ENCODE measurements around the gene CRYGB. TPM values are rescaled to one million over a fixed set of nuclear protein-coding genes. Genes with fewer than 3 reads are reported as not detected.

Gene CRYGB, protein sequence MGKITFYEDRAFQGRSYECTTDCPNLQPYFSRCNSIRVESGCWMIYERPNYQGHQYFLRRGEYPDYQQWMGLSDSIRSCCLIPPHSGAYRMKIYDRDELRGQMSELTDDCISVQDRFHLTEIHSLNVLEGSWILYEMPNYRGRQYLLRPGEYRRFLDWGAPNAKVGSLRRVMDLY
- polyA plus RNA-seq (ENCODE audit: insufficient read length in 4 of 4), result not detected

DNA sequence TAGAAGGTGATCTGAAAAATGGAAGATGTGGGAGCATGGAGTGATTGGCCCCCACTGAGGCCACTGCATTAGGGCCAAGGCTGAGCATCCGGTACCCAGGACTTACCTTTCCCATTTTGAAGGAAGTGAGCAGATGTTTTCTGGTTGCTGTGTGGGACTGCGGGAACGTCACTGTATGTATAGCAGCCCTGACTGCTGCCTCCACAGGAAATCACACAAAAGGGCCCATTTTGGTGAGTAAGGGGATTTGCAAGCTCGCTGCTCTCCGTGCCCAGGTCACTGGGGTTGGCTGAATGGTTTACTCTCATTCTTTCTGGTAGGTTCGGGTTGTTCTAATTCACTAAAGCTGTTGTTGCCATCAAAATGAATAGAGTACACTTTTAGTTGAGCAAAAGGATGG lies at the start of gene CRYGB:
Gene CRYGB (minus strand): TSS at position 153 of the 400 bp plus-strand sequence. CDS start 38 bp downstream, at position 115.
- DNase-seq (ENCODE audit: low read depth in 4 of 4, low spot score in 3 of 4), result no peak

DNA sequence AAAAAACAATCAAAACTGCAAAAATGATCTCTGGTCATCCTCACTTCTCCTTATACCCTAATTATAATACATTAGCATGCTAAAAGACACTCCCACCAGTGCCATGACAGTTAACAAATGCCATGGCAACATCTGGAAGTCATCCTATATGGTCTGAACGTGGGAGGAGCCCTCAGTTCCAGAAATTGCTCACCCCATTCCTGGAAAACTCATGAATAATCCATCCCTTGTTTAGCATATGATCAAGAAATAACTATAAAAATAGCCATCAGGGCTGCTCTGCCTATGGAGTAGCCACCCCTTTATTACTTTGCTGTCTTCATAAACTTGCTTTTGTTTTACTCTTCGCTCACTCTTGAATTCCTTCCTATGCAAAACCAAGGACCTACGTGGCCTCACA lies 49.6 kb upstream of the CRYGB start:
- no peak for DNase-seq (ENCODE audit: low read depth in 4 of 4, low spot score in 3 of 4)

DNA sequence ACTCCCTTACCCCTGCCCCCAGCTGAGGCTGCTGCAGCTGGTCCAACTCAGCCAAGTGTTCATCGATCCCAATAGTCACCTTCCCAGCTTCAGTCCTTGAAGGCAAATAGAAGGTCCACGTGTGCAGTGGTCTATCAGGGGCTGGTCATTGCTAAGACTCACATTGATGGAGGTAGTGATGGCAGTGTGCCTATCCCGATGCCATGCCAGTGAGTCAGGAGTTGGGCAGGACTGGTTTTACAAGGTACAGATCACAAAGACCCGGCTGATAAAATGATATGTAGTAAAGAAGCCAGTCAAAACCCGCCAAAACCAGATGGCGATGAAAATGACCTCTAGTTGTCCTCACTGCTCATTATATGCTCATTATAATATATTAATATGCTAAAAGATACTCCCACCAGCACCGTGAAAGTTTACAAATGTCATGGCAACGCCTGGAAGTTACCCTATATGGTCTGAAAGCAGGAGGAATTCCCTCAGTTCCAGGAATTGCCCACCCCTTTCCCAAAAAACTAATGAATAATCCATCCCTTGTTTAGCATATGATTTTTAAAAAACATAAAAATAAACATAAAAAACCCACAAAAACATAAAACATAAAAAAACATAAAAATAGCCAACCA lies 46.8 kb upstream of the CRYGB start:
- DNase-seq (ENCODE audit: low read depth in 4 of 4, low spot score in 3 of 4), result no peak

DNA sequence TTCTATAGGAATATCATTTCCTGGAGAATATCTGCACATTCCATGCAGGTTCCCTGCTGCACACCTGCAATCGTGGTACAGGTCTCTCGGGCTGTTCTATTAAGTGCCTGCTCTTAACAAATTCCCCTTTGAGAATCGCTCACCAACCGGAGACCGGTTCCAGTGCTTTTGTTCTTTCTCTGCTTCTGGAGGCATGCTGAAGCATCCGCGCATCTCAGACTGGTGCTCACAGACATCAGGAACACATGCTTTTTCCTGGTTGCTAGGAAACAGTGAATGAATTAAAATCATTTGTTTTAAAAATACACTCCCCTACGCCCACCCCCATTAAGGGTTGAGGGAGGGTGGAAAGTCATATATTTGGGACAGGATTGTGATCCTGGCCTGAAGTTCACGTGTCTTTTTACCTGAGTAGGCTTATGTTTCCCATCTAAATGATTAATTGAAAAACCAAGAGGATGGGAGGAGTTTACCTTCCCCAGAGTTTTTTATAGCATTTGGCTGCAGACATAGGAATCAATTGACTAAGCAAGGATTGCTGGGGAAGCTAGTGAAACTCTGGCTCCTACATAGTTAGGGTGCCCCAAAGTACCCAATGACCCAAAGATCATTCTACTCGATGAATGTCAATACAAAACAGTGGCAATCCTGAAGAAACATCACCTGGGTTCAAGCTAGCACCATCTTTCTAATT lies 44.0 kb upstream of the CRYGB start, which contains the start of gene C2orf80:
Gene C2orf80 (minus strand): TSS at position 221 of the 694 bp plus-strand sequence. CDS start 3,044 bp downstream, outside the sequence.
- DNase-seq (ENCODE audit: low read depth in 4 of 4, low spot score in 3 of 4), result no peak

DNA sequence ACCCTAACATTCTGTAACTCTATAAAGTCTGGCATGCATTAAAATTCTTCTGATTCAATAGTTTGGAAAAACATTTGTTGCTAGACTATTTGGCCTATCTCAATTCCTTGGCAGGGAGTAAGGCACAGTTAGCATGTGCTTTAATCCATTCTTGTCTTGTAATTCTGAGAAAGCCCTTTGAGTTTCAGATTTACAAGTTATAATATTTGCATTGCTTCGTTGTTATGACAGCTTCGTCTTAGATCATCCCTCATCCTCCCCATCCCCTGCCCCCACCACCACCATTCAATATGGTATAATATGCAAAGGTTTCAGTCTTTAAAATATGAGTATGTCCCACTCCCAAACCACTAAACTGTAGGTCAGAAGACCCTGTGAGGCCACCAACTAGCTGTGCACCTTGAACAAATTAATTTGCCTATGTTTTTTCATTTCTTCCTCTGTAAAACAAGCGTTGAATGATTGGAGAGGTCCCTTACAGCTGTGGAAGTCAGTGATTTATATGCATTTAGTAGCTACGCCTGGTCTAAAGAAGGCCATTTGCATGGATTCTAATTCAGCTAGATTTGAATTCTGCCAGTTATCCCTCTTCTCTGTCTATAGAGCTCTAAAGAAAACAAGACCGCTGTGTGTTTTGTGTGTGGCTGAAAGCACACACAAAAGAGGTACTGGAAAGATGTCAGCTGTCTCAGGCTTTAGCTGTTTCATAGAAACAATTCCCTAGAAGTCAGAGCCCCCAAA lies 43.3 kb upstream of the CRYGB start:
- DNase-seq (ENCODE audit: low read depth in 4 of 4, low spot score in 3 of 4), result no peak

DNA sequence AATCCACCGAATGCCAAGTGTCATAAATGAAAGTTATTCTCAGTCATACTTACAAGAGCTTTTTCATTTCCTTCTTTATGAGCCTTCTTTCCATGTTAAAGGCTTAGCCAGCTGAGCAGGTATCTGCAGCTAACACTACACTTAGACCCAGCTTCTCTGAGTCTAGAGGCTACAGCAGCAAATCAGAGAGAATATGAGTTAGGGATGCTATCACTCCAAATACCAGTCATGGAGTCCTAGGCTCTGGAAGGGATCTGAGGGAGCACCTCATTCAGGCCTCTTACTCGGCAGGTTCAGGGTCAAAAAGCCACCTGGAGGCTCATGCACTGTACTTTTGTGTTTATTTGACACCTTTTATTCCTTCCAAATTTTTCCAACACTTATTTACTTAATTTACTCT lies 40.9 kb upstream of the CRYGB start:
- DNase-seq (ENCODE audit: low read depth in 4 of 4, low spot score in 3 of 4), result no peak

DNA sequence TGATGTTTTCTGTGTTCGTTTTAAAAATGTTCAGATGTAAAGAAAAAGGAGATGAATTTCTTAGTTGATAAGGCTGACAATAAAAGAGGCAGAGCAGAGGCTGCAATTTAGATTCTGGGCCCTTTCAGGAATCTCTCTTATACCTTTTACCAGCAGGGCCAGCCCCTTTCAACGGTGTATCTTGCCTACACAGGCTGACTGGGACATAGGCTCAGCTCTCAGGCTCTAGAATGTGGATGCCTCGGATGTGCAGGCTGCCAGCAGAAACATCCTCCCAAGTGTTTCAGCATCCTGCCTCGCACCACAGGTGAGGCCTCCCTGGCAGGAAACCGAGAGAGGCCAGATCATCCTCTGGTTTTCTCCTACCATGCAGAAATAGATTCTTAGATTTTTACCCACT lies 40.5 kb upstream of the CRYGB start:
- no peak for DNase-seq (ENCODE audit: low read depth in 4 of 4, low spot score in 3 of 4)

DNA sequence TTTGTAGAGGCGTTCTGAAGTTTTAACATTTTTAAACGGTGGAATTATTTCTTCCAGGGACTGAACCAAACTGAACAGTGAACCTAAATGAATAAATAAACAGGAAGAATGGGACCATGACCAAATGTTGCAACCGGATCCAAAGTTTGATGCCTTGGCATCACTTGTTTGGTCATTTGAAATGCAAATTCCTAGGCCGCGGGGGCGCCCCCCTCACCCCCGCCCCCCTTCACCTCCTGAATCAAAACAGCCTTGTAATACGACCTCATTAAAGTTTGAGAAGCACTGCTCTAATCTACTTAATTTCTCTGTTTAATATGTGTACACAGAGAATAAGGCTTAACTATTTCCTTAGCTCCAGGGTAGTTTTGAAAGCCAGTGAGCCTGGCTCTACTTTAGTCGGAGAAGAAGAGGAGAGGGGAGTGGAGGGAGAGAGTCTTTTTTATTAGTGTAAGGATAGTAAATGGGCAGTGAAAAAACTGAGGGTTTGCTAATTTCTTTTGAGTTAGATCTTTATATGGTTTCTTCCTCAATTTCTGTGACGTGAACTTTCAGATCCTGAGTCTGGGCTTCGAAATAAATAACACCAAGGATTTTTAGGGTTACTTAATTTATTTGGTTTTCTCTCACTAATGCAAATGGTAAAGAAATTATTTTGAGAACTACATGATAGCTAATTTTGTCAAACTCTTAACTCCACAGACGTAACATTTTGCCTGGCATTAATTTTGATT lies 38.2 kb upstream of the CRYGB start:
- DNase-seq (ENCODE audit: low read depth in 4 of 4, low spot score in 3 of 4), result no peak

DNA sequence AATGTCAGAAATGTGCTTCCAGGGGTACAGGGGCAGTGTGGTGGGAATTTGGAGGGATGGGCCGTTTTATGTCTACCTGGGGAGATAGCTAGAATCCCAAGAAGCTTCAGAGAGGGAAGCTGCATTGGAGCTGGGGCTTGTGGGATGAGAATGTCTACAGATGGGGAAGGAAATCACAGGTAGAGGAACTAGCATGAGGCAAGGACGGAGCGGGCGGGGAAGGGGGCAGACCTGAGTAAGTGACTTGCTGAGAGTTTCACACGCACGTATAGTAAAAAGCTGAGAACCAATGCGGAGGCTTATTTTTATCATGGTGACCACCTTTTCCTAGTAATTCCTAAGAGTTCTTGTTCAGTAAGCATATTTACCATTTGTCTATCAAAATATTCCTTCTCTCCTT lies 37.6 kb upstream of the CRYGB start:
- DNase-seq (ENCODE audit: low read depth in 4 of 4, low spot score in 3 of 4), result no peak

DNA sequence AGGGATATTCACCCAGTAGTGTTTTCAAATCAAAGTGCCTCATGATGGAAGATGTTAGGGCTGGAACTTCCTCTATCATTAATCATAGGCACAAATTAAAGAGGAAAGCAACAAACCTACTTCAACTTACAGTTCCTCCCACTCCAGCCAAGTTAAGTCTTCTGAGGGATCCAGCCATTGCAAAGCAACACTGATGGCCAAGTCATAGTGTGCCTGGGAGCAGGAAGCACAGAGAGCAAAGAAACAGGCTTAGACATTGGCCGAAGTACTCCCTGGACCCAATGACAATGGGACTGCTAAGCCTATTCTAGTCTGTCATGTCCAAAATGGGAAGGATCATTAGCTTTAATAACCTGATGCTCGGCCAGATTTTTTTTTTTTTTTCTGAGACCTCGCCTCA lies 36.9 kb upstream of the CRYGB start:
- DNase-seq (ENCODE audit: low read depth in 4 of 4, low spot score in 3 of 4), result no peak

DNA sequence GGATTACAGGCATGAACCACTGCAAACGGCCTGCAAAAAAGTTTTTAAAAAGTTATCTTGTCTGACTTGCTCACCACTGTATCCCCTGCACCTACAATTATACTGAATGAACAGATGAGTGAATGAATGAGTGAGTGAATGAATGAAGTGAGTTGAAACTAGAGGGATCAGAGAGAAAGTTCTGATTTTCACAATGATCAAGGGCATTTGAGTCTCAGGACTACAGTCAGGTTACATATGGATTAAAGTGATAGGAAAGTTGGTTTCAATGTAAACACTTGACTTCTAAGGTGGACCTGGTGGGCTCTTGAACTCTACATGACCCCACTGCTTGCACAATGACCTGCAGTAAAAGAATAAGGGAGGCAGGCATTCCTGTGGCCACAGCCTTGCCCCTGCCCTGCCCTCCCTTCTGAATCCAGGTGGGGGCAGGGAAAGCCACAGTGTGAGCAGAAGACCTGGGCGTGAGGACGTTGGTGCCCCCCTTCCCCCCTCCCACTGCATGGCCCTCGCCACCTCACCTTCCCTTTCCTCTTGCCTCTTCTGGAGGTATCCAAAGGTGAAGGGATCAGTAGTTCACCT lies 33.2 kb upstream of the CRYGB start:
- DNase-seq (ENCODE audit: low read depth in 4 of 4, low spot score in 3 of 4), result no peak

DNA sequence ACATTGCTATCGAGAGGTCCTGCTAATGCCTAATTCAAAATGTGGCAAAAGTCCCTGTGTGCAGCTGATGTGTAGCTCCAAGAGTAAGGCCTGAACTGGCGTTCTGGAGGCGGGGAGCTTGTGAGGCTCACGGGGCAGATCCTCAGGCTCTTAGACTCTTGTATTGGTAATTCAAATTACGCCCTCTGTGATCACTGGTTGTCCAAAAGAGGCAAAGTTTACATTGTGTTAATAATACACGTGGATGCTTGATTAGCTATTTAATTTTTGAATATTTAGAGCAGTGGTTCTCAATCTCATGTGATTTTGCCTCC lies 29.8 kb upstream of the CRYGB start:
- DNase-seq (ENCODE audit: low read depth in 4 of 4, low spot score in 3 of 4), result no peak

DNA sequence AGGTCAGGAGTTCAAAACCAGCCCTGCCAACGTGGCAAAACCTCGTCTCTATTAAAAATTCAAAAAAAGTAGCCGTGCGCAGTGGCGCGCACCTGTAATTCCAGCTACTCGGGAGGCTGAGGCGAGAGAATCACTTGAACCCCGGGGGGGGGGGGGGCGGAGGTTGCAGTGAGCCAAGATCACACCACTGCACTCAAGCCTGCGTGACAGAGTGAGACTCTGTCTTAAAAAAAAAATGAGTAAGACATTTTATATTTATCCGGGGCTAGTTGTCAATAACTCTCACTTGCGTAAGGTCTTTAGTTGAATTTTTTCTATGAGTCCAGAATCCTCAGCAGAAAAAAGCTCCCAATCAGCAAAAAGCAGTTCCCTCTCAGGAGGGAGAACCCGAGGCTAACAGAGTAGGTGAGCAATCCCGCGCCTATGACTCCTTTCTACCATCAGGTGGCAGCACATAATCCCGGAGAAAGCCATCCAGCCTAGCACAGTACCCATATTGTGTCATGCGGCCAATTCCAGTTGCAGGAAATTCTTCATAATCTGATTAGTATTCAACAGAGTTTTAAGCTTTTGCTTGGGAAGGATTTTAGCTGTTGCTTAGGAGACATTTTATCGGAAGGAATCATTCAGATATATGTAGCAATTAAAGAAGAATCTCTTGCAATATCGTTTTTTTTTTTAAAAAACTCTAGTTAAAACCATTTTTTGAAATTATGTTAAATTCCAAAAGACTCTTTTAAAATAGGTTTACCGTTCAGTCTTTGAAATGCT lies 29.3 kb upstream of the CRYGB start:
- peak; percentile 50 to 75 (median 68) for DNase-seq (ENCODE audit: low read depth in 4 of 4, low spot score in 3 of 4)

DNA sequence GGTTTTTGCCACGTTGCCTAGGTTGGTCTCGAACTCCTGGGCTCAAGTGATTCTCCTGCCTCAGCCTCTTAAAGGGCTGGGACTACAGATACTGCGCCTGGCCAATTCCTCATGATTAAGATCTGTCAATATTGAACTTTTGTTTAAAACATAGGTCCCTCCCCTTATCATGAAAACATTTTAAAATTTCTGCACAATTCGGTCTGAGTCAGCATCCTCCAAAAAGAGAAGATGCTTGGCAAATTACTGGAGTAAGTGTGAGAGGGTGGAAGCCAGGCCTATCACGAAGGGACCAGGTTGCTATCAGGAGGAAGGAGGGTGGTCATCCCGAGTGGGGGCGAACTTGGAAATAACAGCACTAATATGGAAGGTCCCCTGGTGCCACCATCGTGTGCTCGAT lies 28.2 kb upstream of the CRYGB start:
- no peak for DNase-seq (ENCODE audit: low read depth in 4 of 4, low spot score in 3 of 4)

DNA sequence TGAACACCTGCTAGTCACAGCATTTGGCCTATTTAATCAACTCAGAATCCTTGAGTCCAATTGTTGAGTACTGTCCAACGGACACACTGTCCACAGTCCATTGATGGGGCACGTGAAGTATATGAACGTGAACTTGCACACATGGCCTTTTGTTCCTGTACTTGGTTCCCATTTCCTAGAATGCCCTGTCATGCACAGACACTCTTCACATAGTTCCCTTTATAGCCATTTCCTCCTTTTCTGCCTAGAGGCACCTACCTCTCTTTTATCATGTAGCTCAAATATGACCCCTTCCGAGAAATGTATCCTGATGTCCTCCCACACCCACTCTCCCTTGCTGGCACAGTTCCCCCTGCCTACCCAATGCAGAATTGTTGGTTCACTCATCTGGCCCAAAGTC lies 26.2 kb upstream of the CRYGB start:
- DNase-seq (ENCODE audit: low read depth in 4 of 4, low spot score in 3 of 4), result no peak

DNA sequence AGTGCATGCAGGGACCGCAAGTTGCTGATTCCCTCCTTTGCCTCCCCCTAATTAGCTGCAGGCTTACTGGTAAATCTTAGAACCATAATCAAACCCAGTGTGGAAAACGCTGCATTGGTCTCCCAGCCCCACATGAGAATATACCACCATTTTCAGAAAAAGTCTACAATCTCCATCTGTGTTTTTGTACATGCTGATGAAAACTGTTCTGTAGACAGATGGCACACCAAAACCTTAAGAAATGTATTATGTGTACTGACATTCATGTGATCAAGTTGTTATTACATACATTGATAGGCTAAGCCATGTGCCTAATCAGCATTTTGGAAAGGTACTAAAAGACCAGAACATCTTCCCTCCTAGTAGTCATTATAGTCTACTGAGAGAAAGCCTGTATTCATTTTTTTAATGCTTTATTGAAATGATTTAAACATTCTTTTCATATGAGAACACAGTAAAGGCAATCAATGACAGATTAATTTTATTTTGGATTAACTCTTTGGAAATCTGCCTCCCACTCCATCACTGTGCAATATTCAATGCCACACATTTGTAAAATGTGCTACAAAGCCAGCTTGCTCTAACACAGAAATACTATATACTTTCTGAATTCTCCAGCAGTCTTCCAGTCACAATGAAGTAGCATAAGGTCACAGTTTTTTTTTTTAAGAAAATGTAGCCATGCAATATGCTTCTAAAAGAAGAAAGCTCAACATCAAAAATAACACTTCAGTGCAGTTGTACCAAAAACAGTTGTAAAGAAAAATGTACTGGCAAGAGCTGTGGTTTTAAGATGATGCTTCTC lies 19.2 kb upstream of the CRYGB start:
- no peak for DNase-seq (ENCODE audit: low read depth in 4 of 4, low spot score in 3 of 4)

DNA sequence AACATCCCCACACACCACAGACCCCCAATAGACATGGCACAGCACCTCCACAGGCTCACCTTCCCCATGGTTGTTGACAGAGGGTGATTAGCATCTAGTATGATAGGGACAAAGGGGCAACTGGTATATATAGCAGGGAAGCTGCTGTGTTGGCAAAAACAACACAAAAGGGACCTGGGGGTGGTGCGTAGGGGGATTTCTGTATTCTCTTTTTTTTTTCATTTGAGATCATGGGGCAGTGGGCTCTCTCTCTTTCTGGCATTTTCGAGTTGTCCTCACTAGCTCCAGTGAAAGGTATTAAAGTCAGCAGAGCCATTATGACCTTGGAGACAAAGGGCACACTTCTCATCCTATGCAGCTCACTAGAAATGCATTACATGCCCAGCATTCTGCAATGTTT lies 17.5 kb upstream of the CRYGB start, which contains the start of gene CRYGA:
Gene CRYGA (minus strand): TSS at position 101 of the 400 bp plus-strand sequence. CDS start 33 bp downstream, at position 68.
- DNase-seq (ENCODE audit: low read depth in 4 of 4, low spot score in 3 of 4), result no peak

DNA sequence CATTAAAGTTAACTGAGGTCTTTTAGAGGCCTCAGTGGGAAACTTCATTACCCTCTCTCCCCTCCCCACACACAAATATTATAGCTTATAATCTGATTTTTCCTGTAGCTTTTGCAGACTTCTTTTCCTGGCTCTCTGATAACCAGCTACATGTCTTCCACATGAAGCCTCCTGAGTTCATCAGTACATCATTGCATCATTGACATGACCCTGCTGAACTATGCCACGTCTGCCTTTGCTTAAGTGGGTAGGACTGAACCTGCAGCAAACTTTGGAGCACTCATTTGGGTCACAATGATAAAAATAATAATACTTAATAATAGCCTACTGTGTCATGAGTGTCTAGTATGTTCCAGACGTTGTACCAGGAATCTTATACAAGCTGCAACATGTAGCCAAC lies 10.5 kb upstream of the CRYGB start:
- DNase-seq (ENCODE audit: low read depth in 4 of 4, low spot score in 3 of 4), result no peak

DNA sequence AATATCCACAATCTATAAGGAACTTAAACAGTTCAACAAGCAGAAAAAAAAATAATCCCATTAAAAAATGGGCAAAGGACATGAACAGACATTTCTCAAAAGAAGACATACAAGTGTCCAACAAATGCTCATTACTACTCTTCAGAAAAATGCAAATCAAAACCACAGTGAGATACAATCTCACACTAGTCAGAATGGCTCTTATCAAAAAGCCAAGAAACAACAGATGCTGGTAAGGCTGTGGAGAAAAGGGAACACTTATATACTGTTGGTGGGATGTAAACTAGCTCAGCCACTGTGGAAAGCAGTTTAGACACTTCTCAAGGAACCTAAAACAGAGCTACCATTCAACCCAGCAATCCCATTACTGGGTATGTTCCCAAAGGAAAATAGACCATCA lies 7.2 kb upstream of the CRYGB start:
- DNase-seq (ENCODE audit: low read depth in 4 of 4, low spot score in 3 of 4), result no peak
